Activated naive CD4-positive, alpha-beta T cell (primary cell): ENCODE results near the gene PCCA.
A peak's percentile ranks its signal among the peaks of the same experiment; 100 is the strongest.
"Not testable (repeated sequence)": the region's sequence is repeated elsewhere in the genome, so short reads cannot be mapped to it uniquely, and the experiment has no call there.

ENCODE experiments used
- DNase-seq, 4 experiments: peaks; one replicate each; lab custom pipeline; 2025; lab: John Stamatoyannopoulos, UW

PCCA gene

GRCh38 chr13:100544866-100545683, 456.2 kb downstream of the PCCA start:
- no peak for DNase-seq

GRCh38 chr13:100545684-100546061, 456.8 kb downstream of the PCCA start:
- no peak for DNase-seq

- no peak for DNase-seq
Observed at GRCh38 chr13:100546713-100547405, 458.0 kb downstream of the PCCA start.

GRCh38 chr13:100547791-100548201, 458.9 kb downstream of the PCCA start:
- DNase-seq, result no peak

GRCh38 chr13:100549316-100549715, 460.4 kb downstream of the PCCA start:
- no peak for DNase-seq

- DNase-seq, result no peak
Observed at GRCh38 chr13:100552755-100553154, 463.9 kb downstream of the PCCA start.

GRCh38 chr13:100559886-100560285, 471.0 kb downstream of the PCCA start:
- no peak for DNase-seq

- no peak for DNase-seq
Observed at GRCh38 chr13:100560498-100561157, 471.7 kb downstream of the PCCA start.

GRCh38 chr13:100561158-100561499, 472.2 kb downstream of the PCCA start:
- no peak for DNase-seq

GRCh38 chr13:100561599-100562204, 472.8 kb downstream of the PCCA start:
- no peak for DNase-seq

GRCh38 chr13:100563779-100564178, 474.9 kb downstream of the PCCA start:
- DNase-seq, result no peak

- no peak for DNase-seq
Observed at GRCh38 chr13:100564444-100565223, 475.7 kb downstream of the PCCA start.

- no peak for DNase-seq
Observed at GRCh38 chr13:100565286-100565685, 476.4 kb downstream of the PCCA start.

GRCh38 chr13:100566543-100566942, 477.6 kb downstream of the PCCA start:
- no peak for DNase-seq

- DNase-seq, result peak; percentile 7 to 68 (median 43)
Observed at GRCh38 chr13:100573121-100573520, 484.2 kb downstream of the PCCA start.

- DNase-seq, result not testable (repeated sequence)
Observed at GRCh38 chr13:100577239-100577638, 488.3 kb downstream of the PCCA start.
